Esophagus squamous epithelium (tissue), 5 donors: Measurements from ENCODE around the gene ANO2. TPM values are rescaled to one million over a fixed set of nuclear protein-coding genes. Genes with fewer than 3 reads are reported as not detected.

Experiments used
- DNase-seq: peaks from one replicate; lab custom pipeline; 2025; lab: John Stamatoyannopoulos, UW
- H3K27ac ChIP-seq, 4 donors: fragments of 200-600 bp; sonication (generic); one replicate each; pipeline ENCODE4 v1.5.1; 2016 to 2019; ENCODE audit warnings: mild to moderate bottlenecking in 1 of 4
- H3K27me3 ChIP-seq, 4 donors: fragments of 200-600 bp; sonication (generic); 1 replicate in 3 of 4; 2 replicates in 1 of 4; pipeline versions ENCODE4 v1.5.1 to v1.6.0; 2017 to 2021; ENCODE audit warnings: antibody characterized with exemption in 1 of 4
- H3K36me3 ChIP-seq, 3 donors: fragments of 200-600 bp; sonication (generic); one replicate each; pipeline ENCODE4 v1.5.1; 2016 to 2019
- H3K4me1 ChIP-seq, 3 donors: fragments of 200-600 bp; sonication (generic); one replicate each; pipeline ENCODE4 v1.5.1; 2017 to 2019
- H3K4me3 ChIP-seq, 4 donors: fragments of 200-600 bp; sonication (generic); 1 replicate in 3 of 4; 2 replicates in 1 of 4; pipeline ENCODE4 v1.5.1; 2016 to 2019; ENCODE audit warnings: mild to moderate bottlenecking in 2 of 4, moderate library complexity in 1 of 4
- H3K9me3 ChIP-seq, 3 donors: fragments of 200-600 bp; sonication (generic); one replicate each; pipeline ENCODE4 v1.5.1; 2016 to 2019
- CTCF ChIP-seq, 6 experiments: fragments of 450-650 bp in 4 of 6; fragments of 200-600 bp in 2 of 6; sonication (generic) in 2 of 6; IDR thresholded peaks; one replicate each; pipeline ENCODE4 v1.5.1; 2016 to 2019; ENCODE audit warnings: antibody characterized with exemption in 6 of 6, mild to moderate bottlenecking in 4 of 6, moderate library complexity in 4 of 6
- POLR2A ChIP-seq, 4 donors: fragments of 450-650 bp; IDR thresholded peaks; one replicate each; pipeline ENCODE4 v1.6.1; 2017; ENCODE audit warnings: antibody characterized with exemption in 4 of 4, mild to moderate bottlenecking in 4 of 4, moderate library complexity in 3 of 4
- WGBS, 2 donors: methylation state at CpG; one replicate each; pipeline ENCODE4 v1.1.5; 2018; 5-methylcytosine and 5-hydroxymethylcytosine counted together
- intact Hi-C: fragments of 100-400 bp; cut with DNase I; formaldehyde crosslinking; loops from one replicate; pipeline ENCODE4 v1.15.0; 2022
- total RNA-seq, 4 donors: library from RNA; depleted of rRNA; stranded (reverse); fragments of >200 nt; gene quantifications; one replicate each; pipeline ENCODE4 v1.1.0, GENCODE V29; 2016
- donor health status: DM: yes; HTN: yes; CAD: no.

ANO2 gene
- total RNA-seq, 4 donors from 2014 or later, result 0.49 to 11.8 (median 3.1) TPM

GRCh38 chr12:5599378-5599777 is 345.7 kb downstream of the ANO2 start:
- Histone ChIP-seq H3K4me3 (no peak overlapping the region), H3K9me3 (no peaks in the 10 kb centered on the region), H3K27me3 (peaks cover 0 to 9% (median 0%) of the 10 kb centered on the region in 4 donors), H3K36me3 (no peaks in the 10 kb centered on the region), H3K27ac (no peak overlapping the region), H3K4me1 (no peaks in the 10 kb centered on the region)
- TF ChIP-seq POLR2A (IDR thresholded peaks at IDR 0.05) (no peak), CTCF (IDR thresholded peaks at IDR 0.05) (no peak)
- 86 to 91% methylated on average over 4 of the region's 4 CpGs for WGBS, 2 donors
- intact Hi-C loops, result no loop called here
- DNase-seq, result no peak

GRCh38 chr12:5593998-5594397 is 351.1 kb downstream of the ANO2 start:
- no peak for TF ChIP-seq CTCF (IDR thresholded peaks at IDR 0.05)
- TF ChIP-seq POLR2A (IDR thresholded peaks at IDR 0.05), result no peak
- DNase-seq, result no peak
- no peak overlapping the region for H3K27ac ChIP-seq
- no peaks in the 10 kb centered on the region for H3K27me3 ChIP-seq
- intact Hi-C loops, result no loop called here
- no peaks in the 10 kb centered on the region for H3K4me1 ChIP-seq
- no peaks in the 10 kb centered on the region for H3K36me3 ChIP-seq
- no peaks in the 10 kb centered on the region for H3K9me3 ChIP-seq
- no peak overlapping the region for H3K4me3 ChIP-seq

- H3K27me3 ChIP-seq, result no peaks in the 10 kb centered on the region
- intact Hi-C loops, result no loop called here
- WGBS, 2 donors, result 33 to 59% methylated on average over 1 of the region's 1 CpG
- TF ChIP-seq POLR2A (IDR thresholded peaks at IDR 0.05), result no peak
- TF ChIP-seq CTCF (IDR thresholded peaks at IDR 0.05), result no peak
- no peaks in the 10 kb centered on the region for H3K4me1 ChIP-seq
- H3K36me3 ChIP-seq, result no peaks in the 10 kb centered on the region
- no peak for DNase-seq
- no peaks in the 10 kb centered on the region for H3K9me3 ChIP-seq
- H3K27ac ChIP-seq, result no peak overlapping the region
- no peak overlapping the region for H3K4me3 ChIP-seq
Observed at GRCh38 chr12:5593086-5593485, 352.0 kb downstream of the ANO2 start.

GRCh38 chr12:5592310-5592709 is 352.7 kb downstream of the ANO2 start:
- WGBS, 2 donors, result 62 to 67% methylated on average over 8 of the region's 8 CpGs
- TF ChIP-seq POLR2A (IDR thresholded peaks at IDR 0.05), result no peak
- no peak for DNase-seq
- no peaks in the 10 kb centered on the region for H3K27me3 ChIP-seq
- H3K27ac ChIP-seq, result no peak overlapping the region
- H3K4me3 ChIP-seq, result no peak overlapping the region
- intact Hi-C loops, result no loop called here
- no peaks in the 10 kb centered on the region for H3K9me3 ChIP-seq
- no peaks in the 10 kb centered on the region for H3K4me1 ChIP-seq
- H3K36me3 ChIP-seq, result no peaks in the 10 kb centered on the region

- 90 to 96% methylated on average over 7 to 8 of the region's 8 CpGs for WGBS, 2 donors
- H3K9me3 ChIP-seq, result no peaks in the 10 kb centered on the region
- DNase-seq, result no peak
- no peaks in the 10 kb centered on the region for H3K36me3 ChIP-seq
- no peak overlapping the region for H3K4me3 ChIP-seq
- H3K27ac ChIP-seq, result no peak overlapping the region
- intact Hi-C loops, result no loop called here
- peaks cover 0 to 8% (median 0%) of the 10 kb centered on the region in 3 donors for H3K4me1 ChIP-seq
- TF ChIP-seq CTCF (IDR thresholded peaks at IDR 0.05) (no peak), POLR2A (IDR thresholded peaks at IDR 0.05) (no peak)
- no peaks in the 10 kb centered on the region for H3K27me3 ChIP-seq
Observed at GRCh38 chr12:5590316-5590715, 354.7 kb downstream of the ANO2 start.

- H3K36me3 ChIP-seq, result no peaks in the 10 kb centered on the region
- WGBS, 2 donors, result 84 to 94% methylated on average over 7 of the region's 7 CpGs
- intact Hi-C loops, result no loop called here
Observed at GRCh38 chr12:5589054-5589453, 356.0 kb downstream of the ANO2 start.

More at GRCh38 chr12:5589054-5589453, 356.0 kb downstream of the ANO2 start:
- Histone ChIP-seq H3K27ac (no peak overlapping the region), H3K27me3 (no peaks in the 10 kb centered on the region), H3K9me3 (no peaks in the 10 kb centered on the region), H3K4me1 (peaks cover 0 to 8% (median 0%) of the 10 kb centered on the region in 3 donors), H3K4me3 (no peak overlapping the region)
- TF ChIP-seq POLR2A (IDR thresholded peaks at IDR 0.05) (no peak), CTCF (IDR thresholded peaks at IDR 0.05) (no peak)
- DNase-seq, result no peak
